Breast epithelium (tissue), 3 donors: ENCODE results near the gene AKAP7.

Experiments
- POLR2A ChIP-seq: fragments of 450-650 bp; IDR thresholded peaks from one replicate; pipeline ENCODE4 v1.6.1; 2016; ENCODE audit warnings: antibody characterized with exemption, mild to moderate bottlenecking, moderate library complexity
- POLR2AphosphoS5 ChIP-seq, 3 donors: sonication (generic); formaldehyde crosslinking; IDR thresholded peaks; one replicate each; pipeline ENCODE4 v1.6.1; 2017; ENCODE audit warnings: antibody characterized with exemption in 3 of 3
- TF ChIP-seq, protein P1 (sequence below), 3 donors: fragments of 450-650 bp; IDR thresholded peaks; one replicate each; pipeline ENCODE4 v1.5.1; 2016 to 2017; ENCODE audit warnings: antibody characterized with exemption in 3 of 3, mild to moderate bottlenecking in 3 of 3, moderate library complexity in 3 of 3

DNA sequence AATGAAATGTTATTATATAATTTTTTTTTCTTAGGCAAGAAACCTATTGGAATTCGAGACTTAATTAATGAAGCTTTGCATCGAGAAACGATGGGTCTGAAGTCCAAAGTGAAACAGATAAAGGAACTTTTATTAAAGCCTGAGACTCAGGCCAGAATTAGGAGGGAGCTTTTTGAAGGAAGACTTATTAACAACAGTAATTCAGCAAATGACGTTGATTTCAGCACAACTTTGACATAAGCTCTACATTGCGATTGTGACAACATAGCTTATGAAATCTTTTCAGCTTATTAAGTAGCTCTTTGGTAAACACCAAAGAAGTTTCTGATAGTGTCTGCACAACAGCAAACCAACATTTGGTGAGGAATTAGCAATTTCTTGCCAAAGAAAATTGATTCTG lies 147.1 kb downstream of the AKAP7 start:
- TF ChIP-seq, protein P1, sequence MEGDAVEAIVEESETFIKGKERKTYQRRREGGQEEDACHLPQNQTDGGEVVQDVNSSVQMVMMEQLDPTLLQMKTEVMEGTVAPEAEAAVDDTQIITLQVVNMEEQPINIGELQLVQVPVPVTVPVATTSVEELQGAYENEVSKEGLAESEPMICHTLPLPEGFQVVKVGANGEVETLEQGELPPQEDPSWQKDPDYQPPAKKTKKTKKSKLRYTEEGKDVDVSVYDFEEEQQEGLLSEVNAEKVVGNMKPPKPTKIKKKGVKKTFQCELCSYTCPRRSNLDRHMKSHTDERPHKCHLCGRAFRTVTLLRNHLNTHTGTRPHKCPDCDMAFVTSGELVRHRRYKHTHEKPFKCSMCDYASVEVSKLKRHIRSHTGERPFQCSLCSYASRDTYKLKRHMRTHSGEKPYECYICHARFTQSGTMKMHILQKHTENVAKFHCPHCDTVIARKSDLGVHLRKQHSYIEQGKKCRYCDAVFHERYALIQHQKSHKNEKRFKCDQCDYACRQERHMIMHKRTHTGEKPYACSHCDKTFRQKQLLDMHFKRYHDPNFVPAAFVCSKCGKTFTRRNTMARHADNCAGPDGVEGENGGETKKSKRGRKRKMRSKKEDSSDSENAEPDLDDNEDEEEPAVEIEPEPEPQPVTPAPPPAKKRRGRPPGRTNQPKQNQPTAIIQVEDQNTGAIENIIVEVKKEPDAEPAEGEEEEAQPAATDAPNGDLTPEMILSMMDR (IDR thresholded peaks at IDR 0.05): no peak
- TF ChIP-seq POLR2A (no peak), POLR2AphosphoS5 (IDR thresholded peaks at IDR 0.05) (no peak)
